ENCODE measurements around the gene RNF212. TPM values are rescaled to one million over a fixed set of nuclear protein-coding genes. Genes with fewer than 3 reads are reported as not detected.

Gene RNF212
- total RNA-seq, 2 experiments from 2014 or later, result 2.0 to 2.7 TPM

GRCh38 chr4:1074077-1074476 lies 39.3 kb downstream of the RNF212 start:
- H3K36me3 Mint-ChIP-seq (ENCODE audit: low read depth), result no peaks in the 10 kb centered on the region
- DNase-seq (no peak), ATAC-seq (no peak)
- H3K9me3 Mint-ChIP-seq (ENCODE audit: insufficient read depth), result no peaks in the 10 kb centered on the region
- peaks cover 30% of the 10 kb centered on the region for H3K27me3 Mint-ChIP-seq (ENCODE audit: low read depth)
- ChIA-PET CTCF (interaction anchor here (1.1 to 1.2 kb wide), 2 partner anchors 18 kb away, joined by 4 to 6 read pairs; no protein-coding TSS in a partner anchor), POLR2A (no interaction called here)
- H3K4me1 Mint-ChIP-seq (ENCODE audit: low read depth), result peaks cover 8% of the 10 kb centered on the region
- no peak overlapping the region for H3K4me3 Mint-ChIP-seq
- H3K27ac Mint-ChIP-seq, result peak overlapping the region; percentile 6

GRCh38 chr4:1072830-1073446 lies 40.4 kb downstream of the RNF212 start:
- ATAC-seq (peak; percentile 96), DNase-seq (peak; percentile 71)
- no peak overlapping the region for H3K4me3 Mint-ChIP-seq
- peaks cover 8% of the 10 kb centered on the region for H3K4me1 Mint-ChIP-seq (ENCODE audit: low read depth)
- ChIA-PET POLR2A (no interaction called here), CTCF (interaction anchor here (0.8 to 1.2 kb wide), 4 partner anchors 10 to 195 kb away, joined by 3 to 7 read pairs (median 4); no protein-coding TSS in a partner anchor)
- H3K9me3 Mint-ChIP-seq (ENCODE audit: insufficient read depth), result no peaks in the 10 kb centered on the region
- no peaks in the 10 kb centered on the region for H3K36me3 Mint-ChIP-seq (ENCODE audit: low read depth)
- no peak overlapping the region for H3K27ac Mint-ChIP-seq
- peaks cover 35% of the 10 kb centered on the region for H3K27me3 Mint-ChIP-seq (ENCODE audit: low read depth)

- CTCF ChIA-PET, result no interaction called here
Observed at GRCh38 chr4:1069394-1069793, 44.0 kb downstream of the RNF212 start.

GRCh38 chr4:1065732-1066131 lies 47.6 kb downstream of the RNF212 start:
- Mint-ChIP-seq H3K4me3 (no peak overlapping the region), H3K9me3 (ENCODE audit: insufficient read depth) (no peaks in the 10 kb centered on the region), H3K27me3 (ENCODE audit: low read depth) (peaks cover 30% of the 10 kb centered on the region), H3K4me1 (ENCODE audit: low read depth) (peaks cover 3% of the 10 kb centered on the region), H3K36me3 (ENCODE audit: low read depth) (no peaks in the 10 kb centered on the region), H3K27ac (no peak overlapping the region)
- DNase-seq (no peak), ATAC-seq (no peak)
- CTCF ChIA-PET, result no interaction called here
- POLR2A ChIA-PET, result no interaction called here

More at GRCh38 chr4:1069394-1069793, 44.0 kb downstream of the RNF212 start:
- Mint-ChIP-seq H3K4me1 (ENCODE audit: low read depth) (peaks cover 8% of the 10 kb centered on the region), H3K27ac (no peak overlapping the region), H3K36me3 (ENCODE audit: low read depth) (no peaks in the 10 kb centered on the region), H3K27me3 (ENCODE audit: low read depth) (peaks cover 33% of the 10 kb centered on the region), H3K4me3 (no peak overlapping the region), H3K9me3 (ENCODE audit: insufficient read depth) (no peaks in the 10 kb centered on the region)
- ATAC-seq (no peak), DNase-seq (no peak)
- POLR2A ChIA-PET, result no interaction called here

DNA sequence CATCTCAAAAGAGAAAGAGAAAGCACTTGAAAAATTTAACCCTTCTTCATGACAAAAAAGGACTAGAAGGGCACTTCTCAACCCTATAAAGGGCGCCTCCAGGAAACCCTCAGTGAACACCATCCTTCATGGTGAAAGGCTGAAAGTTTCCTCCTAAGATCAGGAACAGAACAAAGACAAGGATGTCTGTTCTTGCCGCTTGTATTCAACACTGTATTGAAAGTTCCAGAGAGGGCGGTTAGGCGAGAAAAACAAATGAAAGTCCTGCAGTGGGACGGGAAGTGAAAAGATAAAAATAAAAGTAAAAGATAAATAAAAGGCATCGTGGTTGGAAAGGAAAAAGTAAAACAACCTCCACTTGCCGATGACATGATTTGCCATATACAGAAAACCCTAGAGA lies 50.9 kb downstream of the RNF212 start:
- ATAC-seq, result no peak
- H3K9me3 Mint-ChIP-seq (ENCODE audit: insufficient read depth), result no peaks in the 10 kb centered on the region
- no peaks in the 10 kb centered on the region for H3K36me3 Mint-ChIP-seq (ENCODE audit: low read depth)
- no peak for DNase-seq
- no peak overlapping the region for H3K4me3 Mint-ChIP-seq
- peaks cover 17% of the 10 kb centered on the region for H3K27me3 Mint-ChIP-seq (ENCODE audit: low read depth)
- H3K27ac Mint-ChIP-seq, result no peak overlapping the region
- ChIA-PET CTCF (interaction anchor here (1.0 kb wide), 2 partner anchors 11 to 13 kb away, joined by 3 read pairs; no protein-coding TSS in a partner anchor), POLR2A (no interaction called here)
- peaks cover 3% of the 10 kb centered on the region for H3K4me1 Mint-ChIP-seq (ENCODE audit: low read depth)

DNA sequence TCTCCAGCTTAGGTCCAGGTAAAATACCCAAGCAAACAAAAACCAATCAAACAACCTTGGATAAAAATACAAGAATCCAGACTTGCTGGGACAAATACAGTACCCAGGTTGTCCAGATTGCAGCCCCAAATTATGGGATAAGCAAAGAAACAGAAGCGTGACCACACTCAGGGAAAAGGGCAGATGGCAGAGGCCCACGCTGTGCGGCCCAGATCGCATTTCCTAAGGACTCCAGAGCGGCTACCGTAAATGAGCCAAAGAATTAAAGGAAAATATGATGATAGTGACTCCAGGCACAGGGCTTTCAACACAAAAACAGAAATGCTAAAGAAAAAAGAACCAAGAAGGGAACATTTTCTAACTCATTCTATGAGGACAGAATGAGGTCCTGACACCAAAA lies 51.6 kb downstream of the RNF212 start:
- Mint-ChIP-seq H3K36me3 (ENCODE audit: low read depth) (no peaks in the 10 kb centered on the region), H3K27ac (no peak overlapping the region), H3K4me3 (no peak overlapping the region), H3K4me1 (ENCODE audit: low read depth) (peaks cover 3% of the 10 kb centered on the region), H3K9me3 (ENCODE audit: insufficient read depth) (no peaks in the 10 kb centered on the region), H3K27me3 (ENCODE audit: low read depth) (peaks cover 14% of the 10 kb centered on the region)
- ChIA-PET POLR2A (no interaction called here), CTCF (no interaction called here)
- DNase-seq (no peak), ATAC-seq (no peak)

DNA sequence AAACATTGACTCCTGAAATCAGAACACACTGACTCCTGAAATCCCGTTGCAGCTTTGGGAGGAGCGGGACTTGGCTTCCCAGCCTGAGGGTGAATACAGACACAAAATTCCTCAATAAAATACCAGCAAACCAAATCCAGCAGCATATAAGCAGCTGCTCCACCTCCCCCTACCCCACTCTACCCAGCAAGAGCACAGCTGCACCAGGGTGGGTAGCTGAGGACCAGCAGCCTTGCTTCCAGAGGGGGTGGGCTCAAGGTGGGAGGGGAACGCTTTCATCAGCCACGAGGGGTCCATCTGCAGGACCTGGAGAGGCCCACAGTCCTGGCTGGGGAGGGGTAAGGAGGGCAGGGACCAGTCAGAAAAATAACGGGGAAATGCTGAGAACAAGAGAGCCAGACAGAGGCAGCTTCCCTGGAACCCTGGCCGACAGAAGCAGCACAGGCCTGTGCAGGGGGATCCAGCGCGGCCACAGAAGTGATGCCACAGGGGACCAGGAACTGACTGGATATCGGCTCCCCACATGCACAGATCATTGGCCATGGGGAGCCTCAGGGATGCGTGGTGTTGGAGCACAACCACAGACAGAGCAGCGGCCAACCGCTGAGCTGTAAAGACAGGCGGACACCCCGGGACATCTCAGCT lies 52.2 kb downstream of the RNF212 start:
- Mint-ChIP-seq H3K4me1 (ENCODE audit: low read depth) (peaks cover 6% of the 10 kb centered on the region), H3K27ac (no peak overlapping the region), H3K27me3 (ENCODE audit: low read depth) (peaks cover 14% of the 10 kb centered on the region), H3K4me3 (no peak overlapping the region), H3K9me3 (ENCODE audit: insufficient read depth) (no peaks in the 10 kb centered on the region), H3K36me3 (ENCODE audit: low read depth) (no peaks in the 10 kb centered on the region)
- ChIA-PET CTCF (no interaction called here), POLR2A (no interaction called here)
- no peak for DNase-seq
- no peak for ATAC-seq

DNA sequence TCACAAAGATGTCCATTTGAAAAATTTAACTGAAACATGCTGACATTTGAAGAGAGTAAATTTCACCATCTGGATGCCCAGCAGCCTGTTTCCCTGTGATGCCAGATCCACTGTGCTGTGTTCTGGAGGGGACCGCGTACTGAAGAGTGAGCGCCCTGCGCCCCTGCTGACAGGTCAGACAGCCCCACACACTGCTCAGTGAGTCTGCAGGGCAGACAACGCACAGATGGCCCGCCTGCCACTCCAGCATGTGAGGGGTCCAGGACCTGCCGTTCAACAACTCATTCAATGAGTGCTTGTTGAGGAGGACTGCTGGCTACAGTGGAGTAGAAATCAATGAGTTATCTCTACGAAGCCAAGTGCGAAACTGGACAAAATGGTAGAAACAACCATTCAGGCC lies 52.7 kb downstream of the RNF212 start:
- POLR2A ChIA-PET, result no interaction called here
- H3K27ac Mint-ChIP-seq, result no peak overlapping the region
- DNase-seq (no peak), ATAC-seq (no peak)
- no peaks in the 10 kb centered on the region for H3K9me3 Mint-ChIP-seq (ENCODE audit: insufficient read depth)
- no peak overlapping the region for H3K4me3 Mint-ChIP-seq
- H3K27me3 Mint-ChIP-seq (ENCODE audit: low read depth), result peaks cover 14% of the 10 kb centered on the region
- CTCF ChIA-PET, result no interaction called here
- no peaks in the 10 kb centered on the region for H3K36me3 Mint-ChIP-seq (ENCODE audit: low read depth)
- peaks cover 11% of the 10 kb centered on the region for H3K4me1 Mint-ChIP-seq (ENCODE audit: low read depth)

- no peak for DNase-seq
- Mint-ChIP-seq H3K4me3 (no peak overlapping the region), H3K36me3 (ENCODE audit: low read depth) (no peaks in the 10 kb centered on the region), H3K4me1 (ENCODE audit: low read depth) (peaks cover 15% of the 10 kb centered on the region), H3K27me3 (ENCODE audit: low read depth) (peaks cover 14% of the 10 kb centered on the region), H3K9me3 (ENCODE audit: insufficient read depth) (no peaks in the 10 kb centered on the region), H3K27ac (no peak overlapping the region)
- ChIA-PET CTCF (no interaction called here), POLR2A (no interaction called here)
- no peak for ATAC-seq
Observed at GRCh38 chr4:1060121-1060520, 53.2 kb downstream of the RNF212 start.

DNA sequence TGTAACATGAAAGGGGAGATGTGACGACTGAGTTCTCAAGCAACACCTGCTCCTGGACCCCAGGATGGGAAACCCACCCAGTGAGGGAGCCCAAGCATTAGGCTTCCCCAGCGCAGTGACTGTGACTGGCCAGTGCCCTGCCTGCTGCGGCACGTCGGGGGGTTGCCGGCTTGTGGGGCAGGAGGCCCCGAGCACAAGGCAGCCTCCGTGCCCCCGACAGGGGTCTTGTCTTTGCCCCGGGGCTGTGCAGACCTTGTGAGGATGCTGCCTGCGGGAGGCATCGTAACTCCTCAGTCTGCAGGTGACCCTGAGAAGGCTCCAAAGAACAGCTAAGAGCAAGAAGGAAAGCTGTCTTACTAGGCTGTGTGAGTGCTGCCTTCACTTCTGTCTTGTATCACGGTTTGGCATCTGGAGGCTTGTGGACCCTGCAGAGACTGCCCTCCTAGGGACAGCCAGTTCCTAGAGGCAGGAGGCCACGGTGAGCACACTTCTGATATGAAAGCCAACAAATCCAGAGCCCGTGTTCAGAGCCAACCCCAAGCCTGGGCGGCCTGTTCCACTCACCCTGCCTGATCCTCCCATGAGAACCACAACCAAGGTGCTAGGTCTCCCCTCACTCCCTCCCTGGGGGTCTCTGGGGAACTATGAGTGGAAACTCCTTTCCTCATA lies 54.2 kb downstream of the RNF212 start:
- Mint-ChIP-seq H3K27ac (no peak overlapping the region), H3K27me3 (ENCODE audit: low read depth) (peaks cover 11% of the 10 kb centered on the region), H3K4me1 (ENCODE audit: low read depth) (peaks cover 15% of the 10 kb centered on the region), H3K9me3 (ENCODE audit: insufficient read depth) (no peaks in the 10 kb centered on the region), H3K4me3 (no peak overlapping the region), H3K36me3 (ENCODE audit: low read depth) (no peaks in the 10 kb centered on the region)
- ChIA-PET POLR2A (no interaction called here), CTCF (no interaction called here)
- DNase-seq (no peak), ATAC-seq (no peak)

DNA sequence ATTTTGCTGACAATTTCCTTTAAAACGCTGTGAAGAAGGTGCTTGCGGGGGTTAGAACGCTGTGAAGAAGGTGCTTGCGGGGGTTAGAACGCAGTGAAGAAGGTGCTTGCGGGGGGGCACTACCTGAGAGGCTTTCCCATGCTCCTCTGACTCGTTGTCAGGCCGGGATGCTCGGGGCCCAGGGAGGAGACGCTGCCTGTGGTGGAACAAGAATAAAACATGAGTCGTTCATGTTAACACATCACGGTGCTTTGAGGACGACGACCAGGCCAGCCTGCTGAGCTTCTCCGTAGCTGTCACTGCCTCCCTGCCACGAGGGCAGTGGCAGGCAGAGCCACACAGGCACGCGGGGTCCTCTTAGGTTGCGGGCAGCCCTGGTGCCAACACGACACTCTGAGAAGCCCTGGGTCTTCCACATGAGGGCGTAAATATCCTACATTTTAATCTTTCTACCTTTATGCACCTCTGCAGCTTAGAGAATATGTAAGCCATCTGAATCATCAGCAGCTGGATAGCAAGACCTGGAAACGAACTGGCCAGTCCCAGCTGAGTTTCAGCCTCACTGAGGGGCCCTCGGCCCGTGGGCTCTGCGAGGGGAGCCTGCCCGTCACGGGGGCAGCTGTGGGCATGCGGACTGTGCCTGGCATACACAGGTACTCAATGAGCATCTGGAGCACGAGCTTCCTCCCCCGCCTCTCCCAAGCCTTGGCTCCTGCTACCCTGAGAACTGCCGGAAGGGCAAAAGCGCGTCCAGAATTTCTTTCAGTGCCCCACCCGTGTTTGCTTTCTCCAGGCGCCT lies 55.0 kb downstream of the RNF212 start:
- ChIA-PET CTCF (no interaction called here), POLR2A (no interaction called here)
- Mint-ChIP-seq H3K4me1 (ENCODE audit: low read depth) (peaks cover 15% of the 10 kb centered on the region), H3K27ac (no peak overlapping the region), H3K27me3 (ENCODE audit: low read depth) (peaks cover 11% of the 10 kb centered on the region), H3K4me3 (no peak overlapping the region), H3K9me3 (ENCODE audit: insufficient read depth) (no peaks in the 10 kb centered on the region), H3K36me3 (ENCODE audit: low read depth) (no peaks in the 10 kb centered on the region)
- ATAC-seq (no peak), DNase-seq (no peak)

GRCh38 chr4:1057403-1057745 lies 56.0 kb downstream of the RNF212 start:
- ATAC-seq (no peak), DNase-seq (no peak)
- ChIA-PET CTCF (interaction anchor here (0.7 kb wide), 1 partner anchor 392 kb away, joined by 3 read pairs; no protein-coding TSS in a partner anchor), POLR2A (no interaction called here)
- Mint-ChIP-seq H3K4me1 (ENCODE audit: low read depth) (peaks cover 15% of the 10 kb centered on the region), H3K36me3 (ENCODE audit: low read depth) (no peaks in the 10 kb centered on the region), H3K27ac (no peak overlapping the region), H3K4me3 (no peak overlapping the region), H3K9me3 (ENCODE audit: insufficient read depth) (no peaks in the 10 kb centered on the region), H3K27me3 (ENCODE audit: low read depth) (peaks cover 10% of the 10 kb centered on the region)
